ENCODE results near the gene NCAPD2.

Gene NCAPD2

GRCh38 chr12:6535960-6536847 lies 42.3 kb downstream of the NCAPD2 start:
- no peak for DNase-seq

DNA sequence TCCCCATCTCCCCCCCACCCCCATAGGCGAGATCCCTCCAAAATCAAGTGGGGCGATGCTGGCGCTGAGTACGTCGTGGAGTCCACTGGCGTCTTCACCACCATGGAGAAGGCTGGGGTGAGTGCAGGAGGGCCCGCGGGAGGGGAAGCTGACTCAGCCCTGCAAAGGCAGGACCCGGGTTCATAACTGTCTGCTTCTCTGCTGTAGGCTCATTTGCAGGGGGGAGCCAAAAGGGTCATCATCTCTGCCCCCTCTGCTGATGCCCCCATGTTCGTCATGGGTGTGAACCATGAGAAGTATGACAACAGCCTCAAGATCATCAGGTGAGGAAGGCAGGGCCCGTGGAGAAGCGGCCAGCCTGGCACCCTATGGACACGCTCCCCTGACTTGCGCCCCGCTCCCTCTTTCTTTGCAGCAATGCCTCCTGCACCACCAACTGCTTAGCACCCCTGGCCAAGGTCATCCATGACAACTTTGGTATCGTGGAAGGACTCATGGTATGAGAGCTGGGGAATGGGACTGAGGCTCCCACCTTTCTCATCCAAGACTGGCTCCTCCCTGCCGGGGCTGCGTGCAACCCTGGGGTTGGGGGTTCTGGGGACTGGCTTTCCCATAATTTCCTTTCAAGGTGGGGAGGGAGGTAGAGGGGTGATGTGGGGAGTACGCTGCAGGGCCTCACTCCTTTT lies 43.1 kb downstream of the NCAPD2 start:
- no peak for DNase-seq

DNA sequence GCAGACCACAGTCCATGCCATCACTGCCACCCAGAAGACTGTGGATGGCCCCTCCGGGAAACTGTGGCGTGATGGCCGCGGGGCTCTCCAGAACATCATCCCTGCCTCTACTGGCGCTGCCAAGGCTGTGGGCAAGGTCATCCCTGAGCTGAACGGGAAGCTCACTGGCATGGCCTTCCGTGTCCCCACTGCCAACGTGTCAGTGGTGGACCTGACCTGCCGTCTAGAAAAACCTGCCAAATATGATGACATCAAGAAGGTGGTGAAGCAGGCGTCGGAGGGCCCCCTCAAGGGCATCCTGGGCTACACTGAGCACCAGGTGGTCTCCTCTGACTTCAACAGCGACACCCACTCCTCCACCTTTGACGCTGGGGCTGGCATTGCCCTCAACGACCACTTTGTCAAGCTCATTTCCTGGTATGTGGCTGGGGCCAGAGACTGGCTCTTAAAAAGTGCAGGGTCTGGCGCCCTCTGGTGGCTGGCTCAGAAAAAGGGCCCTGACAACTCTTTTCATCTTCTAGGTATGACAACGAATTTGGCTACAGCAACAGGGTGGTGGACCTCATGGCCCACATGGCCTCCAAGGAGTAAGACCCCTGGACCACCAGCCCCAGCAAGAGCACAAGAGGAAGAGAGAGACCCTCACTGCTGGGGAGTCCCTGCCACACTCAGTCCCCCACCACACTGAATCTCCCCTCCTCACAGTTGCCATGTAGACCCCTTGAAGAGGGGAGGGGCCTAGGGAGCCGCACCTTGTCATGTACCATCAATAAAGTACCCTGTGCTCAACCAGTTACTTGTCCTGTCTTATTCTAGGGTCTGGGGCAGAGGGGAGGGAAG lies 43.9 kb downstream of the NCAPD2 start:
- DNase-seq, result peak; percentile 88

- DNase-seq, result peak; percentile 14
Measured at GRCh38 chr12:6538420-6539313, 44.8 kb downstream of the NCAPD2 start.

DNA sequence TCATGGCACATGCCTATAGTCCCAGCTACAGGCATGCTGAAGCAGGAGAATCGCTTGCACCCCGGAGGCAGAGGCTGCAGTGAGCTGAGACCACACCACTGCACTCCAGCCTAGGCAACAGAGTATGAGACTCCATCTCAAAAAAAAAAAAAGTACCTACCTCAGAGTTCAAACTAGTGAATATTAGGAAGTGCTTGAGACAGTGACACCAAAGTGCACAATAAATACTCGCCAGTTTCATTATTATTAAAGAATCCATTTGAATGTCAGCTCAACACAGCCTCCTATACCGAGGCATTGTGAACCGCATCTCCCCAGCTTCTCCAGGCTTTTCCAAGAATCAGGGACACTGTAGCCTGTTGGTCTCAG lies 45.4 kb downstream of the NCAPD2 start:
- DNase-seq, result no peak

DNA sequence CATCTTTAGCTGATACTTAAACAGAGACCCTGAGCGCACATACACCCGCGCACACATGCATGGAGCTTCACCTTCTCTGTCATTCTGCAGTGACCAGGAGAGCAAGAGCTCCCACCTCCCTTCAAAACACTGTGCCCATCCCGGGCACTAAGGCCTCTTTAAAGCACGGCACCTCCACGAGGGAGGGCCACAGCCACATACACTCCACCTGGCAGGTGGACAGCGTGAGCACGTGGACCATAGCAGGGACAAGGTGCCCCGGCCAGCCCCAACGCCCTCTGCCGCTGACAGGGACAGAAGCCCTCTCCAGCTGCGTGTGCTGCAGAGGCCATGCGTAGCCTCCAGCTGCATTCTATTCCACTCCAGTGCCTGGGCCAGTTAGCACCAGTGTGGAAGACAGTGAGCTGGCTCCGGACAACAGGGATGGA lies 45.8 kb downstream of the NCAPD2 start:
- no peak for DNase-seq

DNA sequence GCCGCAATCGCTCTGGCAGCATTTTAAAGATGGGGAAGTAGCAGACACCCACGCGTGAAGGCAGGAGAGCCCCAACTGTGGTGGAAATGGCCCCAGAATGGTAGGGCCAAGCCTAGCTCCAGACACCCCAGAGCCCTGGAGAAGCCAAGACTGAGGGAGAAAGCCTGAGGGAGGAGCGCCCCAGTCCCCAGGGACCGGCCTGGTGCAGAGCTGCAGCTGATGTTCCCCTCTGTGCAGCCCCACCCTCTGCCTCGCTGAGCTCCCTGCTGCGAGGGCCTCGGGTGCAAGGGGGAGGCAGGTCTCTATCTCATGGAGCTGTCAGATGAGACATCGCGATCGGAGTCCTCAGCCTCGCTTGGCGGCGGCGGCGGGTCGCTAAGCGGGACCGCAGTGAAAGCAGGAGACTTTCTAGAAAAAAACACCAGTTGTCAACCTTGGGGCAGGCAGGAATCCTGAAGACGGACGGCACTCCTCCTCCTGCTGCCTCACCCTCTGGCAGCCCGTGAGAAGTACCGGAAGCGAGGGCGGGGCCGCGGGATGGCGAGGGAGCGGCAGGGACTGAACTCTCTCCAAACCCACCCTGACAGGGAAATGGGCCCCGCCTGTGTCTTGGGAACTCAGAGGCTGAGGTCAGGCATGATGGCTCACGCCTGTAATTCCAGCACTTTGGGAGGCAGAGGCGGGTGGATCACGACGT lies 46.4 kb downstream of the NCAPD2 start:
- DNase-seq, result peak; percentile 39

GRCh38 chr12:6541371-6542165 lies 47.7 kb downstream of the NCAPD2 start:
- DNase-seq, result no peak

DNA sequence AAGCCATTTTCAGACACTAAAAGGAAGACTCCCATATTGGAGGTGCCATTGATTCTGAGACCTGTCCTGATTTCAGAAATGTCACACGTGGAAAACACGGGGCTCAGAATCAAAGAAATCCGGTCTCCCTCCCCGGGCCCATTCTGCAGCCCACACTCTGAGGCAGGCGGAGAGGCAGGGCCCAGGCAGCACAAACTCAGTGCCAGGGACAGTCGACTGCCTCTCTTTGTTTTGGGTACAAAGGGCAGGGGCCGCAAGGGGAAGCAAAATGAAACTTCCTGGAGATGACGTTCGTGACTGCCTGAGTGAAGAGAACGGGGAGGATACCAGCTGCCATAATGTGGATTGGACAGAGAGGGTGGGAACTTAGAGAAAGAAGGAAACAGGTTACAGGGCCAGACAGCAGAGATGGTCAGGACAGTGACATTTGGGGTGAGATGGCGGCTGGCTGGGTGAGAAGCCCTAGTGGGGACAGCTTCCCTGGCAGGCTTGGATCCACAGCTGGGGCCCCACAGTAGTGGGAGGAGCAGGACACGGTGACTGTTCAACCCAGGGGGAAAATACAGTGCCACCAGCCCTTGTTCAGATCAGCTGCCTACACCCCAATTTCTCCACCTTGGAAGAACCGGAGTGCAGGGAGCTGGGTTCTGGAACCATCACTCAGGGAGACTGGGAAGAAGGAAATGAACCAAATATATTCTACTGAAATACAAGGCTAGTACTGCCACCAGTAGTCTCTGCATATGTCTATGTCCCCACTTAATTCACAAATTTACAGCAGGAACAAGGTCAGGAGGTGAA lies 48.5 kb downstream of the NCAPD2 start:
- peak; percentile 31 for DNase-seq

DNA sequence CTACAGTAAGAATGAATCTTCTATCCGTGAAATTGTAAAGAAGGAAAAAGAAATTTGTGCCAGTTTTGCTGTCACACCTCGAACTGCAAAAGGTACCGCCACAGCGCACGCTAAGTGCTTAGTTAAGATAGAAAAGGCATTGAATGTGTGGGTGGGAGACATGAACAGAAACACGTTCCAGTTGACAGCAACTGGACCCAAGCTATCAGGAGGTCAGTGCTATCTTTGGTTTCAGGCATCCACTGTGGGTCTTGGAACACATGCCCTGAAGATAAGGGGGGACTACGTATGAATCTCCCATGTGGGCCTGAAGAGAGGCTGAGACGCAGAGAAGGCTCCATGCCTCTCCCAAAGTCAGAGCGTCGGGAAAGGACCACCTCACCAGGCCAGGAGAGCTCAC lies 52.1 kb downstream of the NCAPD2 start:
- DNase-seq, result no peak

DNA sequence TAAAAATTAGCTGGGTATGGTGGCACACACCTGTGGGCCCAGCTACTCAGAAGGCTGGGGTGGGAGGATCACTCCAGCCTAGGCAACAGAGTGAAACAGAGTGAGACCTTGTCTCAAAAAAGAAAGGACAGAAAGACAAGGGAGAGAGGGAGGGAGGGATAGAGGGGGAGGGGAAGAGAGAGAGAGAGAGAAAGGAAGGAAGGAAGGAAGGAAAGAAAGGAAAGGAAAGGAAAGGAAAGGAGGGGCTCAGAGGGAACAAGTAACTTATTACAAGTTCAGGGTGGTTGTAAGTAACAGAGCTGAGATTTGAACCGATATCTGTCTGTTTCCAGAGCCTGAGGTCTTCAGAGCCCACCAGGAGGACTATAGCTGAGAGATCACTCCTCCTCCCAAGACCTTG lies 53.7 kb downstream of the NCAPD2 start:
- no peak for DNase-seq

DNA sequence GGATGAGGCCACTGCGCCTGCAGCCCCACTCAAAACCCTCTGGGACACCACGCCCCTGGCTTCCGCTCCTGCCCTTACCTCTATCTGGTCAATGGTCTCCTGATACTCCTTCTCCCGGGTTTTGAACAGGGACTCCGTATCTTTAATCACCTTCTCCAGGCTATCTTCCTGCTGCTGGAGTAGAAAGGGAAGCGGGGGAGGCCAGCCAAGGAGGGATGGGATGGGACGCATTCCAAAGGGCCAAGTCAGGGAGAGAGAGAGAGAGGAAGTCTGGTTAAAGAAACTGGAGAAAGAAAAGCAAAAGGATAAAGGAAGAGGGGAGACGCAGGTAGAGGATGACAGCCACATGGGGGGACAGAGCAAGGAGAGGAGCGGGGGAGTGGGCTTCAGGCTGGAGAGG lies 54.1 kb downstream of the NCAPD2 start:
- DNase-seq, result no peak

DNA sequence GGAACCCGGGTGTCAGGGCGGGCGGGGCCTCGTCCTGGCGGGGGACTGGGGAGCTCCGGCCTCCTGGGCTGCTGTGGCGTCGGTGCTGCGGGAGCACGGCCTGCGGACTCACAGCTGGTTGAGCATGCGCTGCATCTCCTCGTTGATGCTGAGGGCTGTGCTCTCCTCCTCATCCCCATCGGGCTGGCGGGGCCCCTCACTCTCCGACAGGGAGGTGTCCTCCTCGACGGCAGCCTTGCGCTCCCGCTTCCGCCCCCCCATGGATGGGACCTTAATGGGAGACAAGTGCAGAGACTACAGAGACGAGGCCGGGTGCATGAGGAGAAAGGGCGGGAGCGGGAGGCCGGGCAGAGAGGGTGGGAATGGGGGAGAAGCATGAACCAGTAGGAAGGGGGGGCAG lies 54.7 kb downstream of the NCAPD2 start:
- no peak for DNase-seq

- DNase-seq, result no peak
Measured at GRCh38 chr12:6548966-6549683, 55.2 kb downstream of the NCAPD2 start.

DNA sequence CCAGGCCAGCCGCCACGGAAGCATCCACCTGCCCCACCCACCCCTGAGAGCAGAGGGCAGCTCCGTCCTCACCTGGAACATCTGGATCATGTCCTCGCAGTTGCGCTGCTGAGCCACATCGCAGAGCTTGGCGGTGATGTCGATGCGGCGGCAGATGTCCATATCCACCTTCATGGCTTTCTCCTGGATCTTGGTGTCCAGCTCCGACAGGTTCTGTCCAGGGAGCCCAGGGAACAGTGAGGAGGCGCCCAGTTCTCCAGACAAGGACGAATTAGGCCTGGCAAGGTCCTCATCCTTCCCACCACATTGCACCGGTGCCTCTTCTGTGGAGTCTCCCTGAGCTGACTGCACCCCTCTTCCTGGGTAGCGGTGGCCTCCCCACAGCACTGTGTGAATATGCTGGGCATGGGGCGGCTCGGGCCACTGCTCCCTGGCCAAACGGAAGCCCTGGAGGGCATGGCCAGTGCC lies 55.8 kb downstream of the NCAPD2 start:
- DNase-seq, result no peak

DNA sequence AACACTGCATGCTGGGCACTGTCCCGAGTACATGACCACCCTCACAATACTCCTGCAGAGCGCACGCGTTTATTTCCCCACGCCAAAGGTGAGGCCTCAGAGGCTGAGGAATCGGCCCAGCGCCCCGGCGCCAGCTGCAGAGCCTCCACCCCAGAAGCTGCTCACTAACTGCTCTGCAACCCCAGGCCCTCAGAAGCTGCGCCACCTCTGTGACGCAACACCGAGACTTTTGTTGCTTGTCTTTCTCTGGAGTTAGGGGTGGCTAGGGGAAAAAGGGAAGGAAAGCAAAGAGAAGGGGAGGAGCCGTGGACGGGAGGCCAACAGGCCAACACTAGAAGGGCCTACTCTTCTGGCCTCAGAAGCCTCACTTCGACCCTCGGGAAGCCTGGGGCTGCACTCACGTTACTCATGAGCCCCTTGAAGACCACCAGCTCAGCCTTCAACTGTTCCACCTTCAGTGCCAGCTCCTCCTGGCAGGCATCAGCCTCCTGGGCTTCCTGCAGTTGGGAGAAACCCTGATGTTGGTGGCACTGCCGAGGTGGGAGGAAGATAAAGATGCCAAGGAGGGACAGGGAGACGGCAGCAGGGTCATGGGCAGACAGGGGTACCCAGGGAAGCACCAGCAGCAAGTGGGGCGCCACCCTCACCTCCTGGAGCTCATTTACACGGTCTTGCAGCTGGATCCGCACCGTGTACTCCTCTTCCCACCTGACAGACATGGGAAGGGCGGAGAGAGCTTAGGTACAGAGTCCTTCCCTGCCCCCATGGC lies 56.6 kb downstream of the NCAPD2 start:
- DNase-seq, result no peak

- no peak for DNase-seq
Measured at GRCh38 chr12:6551063-6551461, 57.2 kb downstream of the NCAPD2 start.

DNA sequence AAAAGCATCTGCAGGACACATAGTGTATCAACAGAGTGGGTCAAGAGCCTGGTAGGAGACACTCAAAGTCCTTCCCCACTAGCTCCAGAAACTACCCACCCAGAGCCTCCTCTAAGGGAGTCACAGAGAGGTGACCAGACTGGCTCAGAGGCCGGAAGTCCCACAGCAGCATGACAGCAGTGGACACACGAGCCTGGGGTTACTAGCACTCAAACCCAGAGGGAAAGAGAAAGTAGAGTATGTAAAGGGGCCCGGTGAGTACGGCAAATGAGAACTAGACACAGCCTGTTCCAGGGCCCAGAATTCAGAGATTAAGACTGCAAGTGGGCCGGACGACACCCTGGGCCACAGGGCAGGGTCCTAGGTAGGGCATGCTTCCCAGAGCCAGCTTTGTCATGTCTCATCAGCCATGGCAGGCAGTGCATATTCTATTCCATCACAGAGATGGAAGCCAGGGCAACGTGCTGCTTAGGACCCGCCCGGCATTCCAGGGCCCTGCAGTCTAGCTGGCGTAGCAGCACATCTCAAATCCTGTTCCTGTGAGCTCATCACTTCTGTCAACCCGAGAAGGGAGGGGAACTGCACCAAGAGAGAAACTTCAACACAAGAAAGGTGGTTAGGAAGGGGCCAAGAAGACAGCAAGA lies 57.7 kb downstream of the NCAPD2 start:
- DNase-seq, result no peak

Measured in CD4-positive, alpha-beta T cell treated with Interleukin-21 for 1 hour (primary cell).